ENCODE data around the gene ATP7A.
"Not testable (repeated sequence)": the region's sequence is repeated elsewhere in the genome, so short reads cannot be mapped to it uniquely, and the experiment has no call there.

The ATP7A gene

DNA sequence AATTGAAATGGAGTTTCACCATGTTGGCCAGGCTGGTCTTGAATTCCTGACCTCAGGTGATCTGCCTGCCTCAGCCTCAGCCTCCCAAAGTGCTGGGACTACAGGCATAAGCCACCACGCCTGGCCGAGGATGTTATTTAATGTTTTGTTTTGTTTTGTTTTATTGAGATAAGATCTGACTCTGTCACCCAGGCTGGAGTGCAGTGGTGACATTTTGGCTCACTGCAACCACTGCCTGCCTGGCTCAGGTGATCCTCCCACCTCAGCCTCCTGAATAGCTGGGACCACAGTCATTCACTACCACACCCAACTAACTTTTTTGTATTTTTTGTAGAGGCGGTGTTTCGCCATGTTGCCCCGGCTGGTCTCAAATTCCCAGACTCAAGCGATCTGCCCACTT lies 34.5 kb downstream of the ATP7A start:
- not testable (repeated sequence) for DNase-seq (ENCODE audit: low read depth, low spot score)

DNA sequence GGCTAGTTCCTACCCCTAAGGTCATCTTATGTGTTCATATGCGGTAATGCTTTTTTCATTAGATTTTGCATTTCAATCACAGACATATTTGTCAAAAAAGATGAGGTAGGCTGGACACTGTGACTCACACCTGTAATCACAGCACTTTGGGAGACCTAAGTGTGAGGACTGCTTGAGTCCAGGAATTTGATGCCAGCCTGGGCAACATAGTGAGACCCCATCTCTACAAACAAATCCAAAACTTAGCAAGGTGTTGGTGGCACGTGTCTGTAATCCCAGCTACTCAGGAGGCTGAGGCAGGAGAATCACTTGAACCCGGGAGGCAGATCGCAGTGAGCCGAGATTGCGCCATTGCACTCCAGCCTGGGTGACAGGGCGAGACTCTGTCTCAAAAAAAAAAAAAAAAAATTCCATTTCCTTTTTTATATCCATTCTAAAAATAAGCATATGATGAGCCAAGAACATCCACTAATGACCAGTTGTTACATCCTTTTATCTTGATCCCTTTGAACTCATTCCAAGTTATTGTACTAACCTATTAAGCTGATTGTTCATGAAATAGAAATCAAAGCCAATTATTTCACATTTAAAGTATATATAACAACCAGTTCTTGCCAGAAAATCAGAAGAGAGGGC lies 35.5 kb downstream of the ATP7A start:
- DNase-seq (ENCODE audit: low read depth, low spot score), result no peak

DNA sequence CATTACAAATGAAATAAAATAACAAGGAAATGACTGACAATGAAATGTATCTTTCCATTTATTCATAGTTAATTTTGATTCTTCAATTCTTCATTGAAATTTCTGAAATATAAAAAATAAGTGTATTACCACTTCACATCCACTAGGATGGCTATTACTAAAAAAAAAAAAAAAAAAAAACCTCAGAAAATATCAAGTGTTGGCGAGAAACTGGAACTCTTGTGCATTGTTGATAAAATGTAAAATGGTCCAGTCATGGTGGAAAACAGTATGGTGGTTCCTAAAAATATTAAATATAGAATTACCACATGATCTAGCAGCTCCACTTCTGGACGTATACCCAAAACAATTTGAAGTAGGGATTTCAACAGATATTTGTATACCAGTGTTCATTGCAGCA lies 36.1 kb downstream of the ATP7A start:
- DNase-seq (ENCODE audit: low read depth, low spot score), result no peak

DNA sequence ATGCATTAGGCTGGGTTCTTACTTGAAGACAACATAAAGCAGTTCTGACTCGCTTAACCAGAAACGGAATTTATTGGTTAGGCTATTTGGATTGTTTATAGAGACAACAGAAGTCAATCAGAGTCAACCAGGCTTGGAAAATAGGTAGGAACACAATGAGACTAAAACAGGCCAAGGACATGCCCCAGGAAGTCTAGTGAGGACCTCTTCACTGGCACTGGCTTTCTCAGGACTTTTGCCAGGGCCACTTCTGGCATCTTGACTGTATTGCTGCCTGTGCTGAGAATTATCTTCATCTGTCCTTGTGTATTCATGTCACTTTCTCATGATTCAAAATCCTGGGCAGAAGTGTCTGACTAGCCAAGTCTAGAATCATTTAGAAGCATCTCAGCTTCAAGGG lies 39.3 kb downstream of the ATP7A start:
- peak; percentile 4 for DNase-seq (ENCODE audit: low read depth, low spot score)

DNA sequence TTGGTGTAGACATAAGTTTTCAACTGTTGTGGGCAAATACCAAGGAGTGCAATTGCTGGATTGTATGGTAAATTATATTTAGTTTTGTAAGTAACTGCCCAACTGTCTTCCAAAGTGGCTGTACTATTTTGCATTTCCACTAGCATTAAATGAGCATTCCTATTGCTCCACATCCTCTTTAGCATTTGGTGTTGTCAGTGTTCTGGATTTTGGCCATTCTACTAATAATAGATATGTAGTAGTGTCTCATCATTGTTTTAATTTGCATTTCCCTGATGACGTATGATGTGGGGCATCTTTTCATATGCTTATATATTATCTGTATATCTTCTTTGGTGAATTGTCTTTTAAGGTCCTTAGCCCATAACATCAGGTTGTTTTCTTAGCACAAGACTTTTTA lies 41.7 kb downstream of the ATP7A start:
- DNase-seq (ENCODE audit: low read depth, low spot score), result no peak

DNA sequence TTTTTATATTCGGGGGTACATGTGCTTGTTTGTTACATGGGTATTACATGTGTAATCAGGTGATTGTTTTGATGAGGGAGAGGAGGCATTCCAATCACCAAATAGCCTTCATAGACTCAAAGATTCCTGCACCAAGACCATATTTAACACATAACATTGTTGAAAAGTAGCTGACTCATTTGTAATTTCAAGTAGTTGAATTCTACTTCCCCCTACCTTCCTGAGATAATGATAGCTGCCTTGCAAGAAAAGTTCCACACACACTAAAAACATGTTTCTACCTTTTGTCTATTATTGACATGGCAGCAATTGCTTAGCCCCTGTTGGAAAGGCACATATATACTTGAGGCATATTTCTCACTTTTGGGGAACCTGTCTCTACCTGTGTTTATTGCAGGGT lies 42.8 kb downstream of the ATP7A start:
- DNase-seq (ENCODE audit: low read depth, low spot score), result no peak

DNA sequence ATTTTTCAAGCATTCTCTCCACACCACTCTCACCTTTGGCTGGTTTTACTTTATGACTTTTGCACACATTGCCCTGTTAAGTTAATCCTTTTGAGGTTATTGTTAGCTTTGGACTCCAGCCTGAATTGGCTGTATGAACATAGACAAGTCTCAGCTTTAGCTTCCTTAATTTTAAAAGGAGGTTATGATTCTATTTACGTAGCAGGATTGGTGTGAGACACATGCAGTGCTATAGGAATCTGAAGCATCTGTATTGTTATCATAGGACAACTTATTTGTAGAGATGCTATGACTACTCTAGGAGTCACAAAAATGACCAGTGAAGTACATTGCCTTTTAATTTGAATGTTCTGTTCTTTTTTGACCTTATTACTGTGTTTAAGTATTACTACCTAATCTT lies 43.2 kb downstream of the ATP7A start:
- DNase-seq (ENCODE audit: low read depth, low spot score), result no peak

DNA sequence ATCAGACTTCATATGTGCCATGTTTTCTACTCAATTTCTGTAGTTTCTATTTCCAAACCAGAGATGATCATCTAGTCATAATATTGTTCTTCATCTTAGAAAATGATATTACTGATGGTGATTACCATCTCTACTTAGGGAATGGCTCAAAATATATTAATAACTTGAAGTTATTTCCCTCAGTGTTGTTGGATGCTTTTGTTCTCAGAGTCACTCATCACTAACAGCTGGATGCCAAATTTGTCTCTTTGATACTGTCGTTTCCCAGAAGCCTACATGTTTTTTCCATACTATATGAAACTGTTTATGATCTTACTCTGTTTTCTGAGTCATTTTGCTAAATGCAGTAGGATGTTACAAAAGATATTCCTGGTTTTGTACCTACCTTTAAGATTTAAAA lies 50.1 kb downstream of the ATP7A start:
- no peak for DNase-seq (ENCODE audit: low read depth, low spot score)

DNA sequence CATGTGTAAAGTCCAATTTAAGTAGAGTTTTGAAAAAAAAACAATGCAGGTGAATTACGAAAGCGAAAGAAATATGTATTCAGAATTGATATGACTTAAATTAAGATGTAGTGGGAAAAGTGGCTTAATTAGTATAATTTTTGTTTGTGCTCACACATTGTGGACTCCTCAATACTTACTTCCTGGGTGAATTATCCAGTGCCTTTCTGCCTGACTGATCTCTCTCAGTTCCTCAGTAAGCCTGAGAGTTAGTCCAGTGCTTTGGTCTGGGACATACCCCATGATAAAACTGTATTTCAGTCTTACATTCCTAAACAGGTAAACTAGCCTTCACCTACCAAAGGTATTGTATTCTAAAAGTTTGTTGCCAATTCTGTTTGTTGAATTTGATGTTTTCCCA lies 50.6 kb downstream of the ATP7A start:
- no peak for DNase-seq (ENCODE audit: low read depth, low spot score)

DNA sequence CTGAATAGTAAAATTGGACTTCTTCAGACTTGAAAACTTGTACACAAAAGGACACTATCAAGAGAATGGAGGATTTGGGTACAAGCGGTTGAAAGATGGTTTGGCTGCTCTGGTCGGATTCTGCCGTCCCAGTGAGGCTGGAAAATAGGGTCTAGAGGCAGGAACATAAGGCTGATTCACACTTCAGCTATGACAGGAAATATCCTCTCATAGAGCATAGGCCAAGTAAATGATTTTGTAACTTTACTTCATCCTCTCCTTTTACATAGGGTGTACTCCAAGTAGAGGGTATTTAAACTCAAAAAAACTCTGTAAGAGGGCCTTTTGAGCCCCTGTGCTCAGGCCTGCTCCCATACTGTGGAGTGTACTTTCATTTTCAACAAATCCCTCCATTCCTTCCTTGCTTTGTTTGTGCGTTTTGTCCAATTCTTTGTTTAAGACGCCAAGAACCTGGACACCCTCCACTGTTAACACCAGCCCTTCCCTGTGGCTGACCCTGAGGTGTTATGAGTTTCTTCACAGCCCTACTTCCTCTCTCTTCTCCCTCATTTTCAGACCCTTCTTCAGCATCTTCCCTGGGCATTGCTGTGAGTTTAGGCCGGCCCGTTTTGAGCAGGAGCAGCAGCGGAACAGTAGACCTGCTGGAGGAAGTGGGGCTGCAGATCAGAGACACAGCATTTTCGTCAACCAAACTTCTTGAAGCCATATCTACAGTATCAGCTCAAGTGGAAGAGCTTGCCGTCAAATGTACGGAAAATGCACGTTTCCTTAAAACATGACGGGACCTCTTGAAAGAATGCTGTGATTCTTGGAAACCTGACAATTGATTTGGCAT lies 51.8 kb downstream of the ATP7A start:
- DNase-seq (ENCODE audit: low read depth, low spot score), result no peak

DNA sequence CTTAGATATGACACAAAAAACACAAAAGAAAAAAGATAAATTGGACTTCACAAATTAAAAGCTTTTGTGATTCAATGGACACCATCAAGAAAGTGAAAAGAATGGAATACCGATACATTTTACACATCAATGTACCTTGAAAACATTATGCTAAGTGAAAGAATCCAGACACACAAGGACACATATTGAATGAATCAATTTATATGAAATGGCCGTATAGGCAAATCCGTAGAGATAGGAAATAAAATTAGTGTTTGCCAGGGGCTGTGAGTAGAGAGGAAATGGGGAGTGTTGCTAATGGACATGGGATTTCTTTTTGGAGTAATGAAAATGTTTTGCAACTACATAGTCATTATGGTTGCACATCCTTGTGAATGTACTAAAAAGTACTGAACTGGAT lies 55.9 kb downstream of the ATP7A start:
- DNase-seq (ENCODE audit: low read depth, low spot score), result no peak

DNA sequence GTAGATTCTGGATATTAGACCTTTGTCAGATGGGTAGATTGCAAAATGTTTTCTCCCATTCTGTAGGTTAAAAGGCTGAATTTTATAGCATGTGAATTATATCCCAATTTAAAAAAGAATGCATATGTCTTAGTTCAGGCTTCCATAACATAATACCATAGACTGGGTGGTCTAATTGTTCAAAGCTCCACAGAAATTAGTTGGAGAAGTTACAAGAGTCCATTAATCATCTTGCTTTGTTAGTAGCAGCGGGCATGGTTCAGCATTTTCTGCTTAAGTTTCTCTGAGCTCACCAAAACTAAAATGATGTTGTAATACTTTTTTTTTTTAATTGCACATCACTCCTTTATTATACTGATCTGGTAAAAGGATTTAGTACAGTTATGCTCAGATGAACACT lies 57.1 kb downstream of the ATP7A start:
- DNase-seq (ENCODE audit: low read depth, low spot score), result no peak

DNA sequence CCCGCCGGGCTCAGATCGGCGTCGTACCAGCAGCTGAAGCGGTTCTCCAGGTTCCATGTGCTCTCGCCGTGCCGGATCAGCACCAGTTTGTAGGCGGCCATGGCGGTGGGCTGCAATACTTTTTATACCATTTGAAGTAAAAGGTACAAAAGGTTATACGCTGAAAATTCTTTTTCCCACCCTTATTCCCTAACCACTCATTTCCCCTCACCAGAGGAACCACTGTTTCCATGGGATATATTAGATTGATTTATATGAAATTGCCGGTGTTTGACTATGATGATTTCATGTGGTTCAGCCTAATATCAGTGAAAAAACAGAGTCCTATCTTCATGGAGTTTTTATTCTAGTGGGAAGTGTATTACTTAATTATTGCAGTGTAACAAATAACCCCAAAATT lies 59.0 kb downstream of the ATP7A start, which contains the start of gene PGAM4:
Gene PGAM4 (minus strand): TSS at position 101 of the 400 bp plus-strand sequence. CDS start 0 bp downstream, at position 101.
- no peak for DNase-seq (ENCODE audit: low read depth, low spot score)

DNA sequence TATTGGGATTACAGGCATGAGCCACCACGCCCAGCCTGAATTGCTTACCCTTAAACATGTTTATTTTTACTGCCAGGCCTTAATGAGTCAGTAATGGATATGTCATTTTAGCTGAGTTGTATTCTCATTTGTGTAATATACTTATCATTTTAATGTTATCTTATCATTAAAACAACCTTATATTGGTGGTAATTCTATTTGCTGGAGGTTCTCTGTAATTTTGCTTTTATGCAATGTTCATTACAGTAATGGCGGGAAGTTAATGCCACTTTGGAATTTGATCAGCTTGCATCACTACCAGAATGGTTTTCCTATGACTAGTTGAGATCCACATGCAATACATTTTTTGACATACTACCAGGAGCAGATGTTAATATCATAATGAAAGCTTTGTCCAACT lies 65.3 kb downstream of the ATP7A start:
- DNase-seq (ENCODE audit: low read depth, low spot score), result no peak

DNA sequence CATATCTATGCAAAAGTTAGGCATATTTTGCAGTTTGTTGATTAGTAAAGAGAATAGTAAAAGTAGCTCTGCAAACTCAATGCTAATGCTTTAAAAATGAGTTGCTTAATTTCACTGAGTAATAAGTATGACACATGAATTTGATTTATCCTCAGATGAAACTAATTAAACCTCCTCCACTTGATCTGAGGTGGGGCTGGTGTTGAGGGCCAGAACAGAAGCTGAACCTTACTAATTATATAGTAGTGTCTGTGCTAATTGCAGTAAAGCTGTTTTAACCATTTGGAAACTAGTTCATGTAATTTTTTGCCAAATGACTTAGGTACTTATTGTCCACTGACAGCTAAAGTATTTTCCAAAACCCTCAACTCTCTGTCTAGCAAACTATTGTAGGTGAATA lies 66.6 kb downstream of the ATP7A start:
- no peak for DNase-seq (ENCODE audit: low read depth, low spot score)

DNA sequence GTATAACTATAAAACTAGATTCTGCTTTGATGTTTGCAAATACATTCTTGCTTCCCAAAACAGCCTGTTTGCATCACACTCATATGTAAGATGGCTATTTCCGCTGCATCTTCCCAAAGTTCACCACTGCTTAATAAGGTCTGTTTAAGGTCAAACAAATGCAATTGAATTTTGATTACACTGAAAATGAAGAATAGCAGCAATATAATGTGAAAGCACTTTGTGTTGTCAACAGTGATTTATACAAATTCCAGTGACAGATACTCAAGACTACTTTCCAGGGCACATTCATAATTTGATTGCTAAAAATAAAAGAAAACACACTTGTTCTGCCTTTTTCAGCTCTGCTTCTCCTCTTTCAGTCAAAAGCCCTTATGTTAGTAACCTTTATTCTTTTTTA lies 67.0 kb downstream of the ATP7A start:
- no peak for DNase-seq (ENCODE audit: low read depth, low spot score)

DNA sequence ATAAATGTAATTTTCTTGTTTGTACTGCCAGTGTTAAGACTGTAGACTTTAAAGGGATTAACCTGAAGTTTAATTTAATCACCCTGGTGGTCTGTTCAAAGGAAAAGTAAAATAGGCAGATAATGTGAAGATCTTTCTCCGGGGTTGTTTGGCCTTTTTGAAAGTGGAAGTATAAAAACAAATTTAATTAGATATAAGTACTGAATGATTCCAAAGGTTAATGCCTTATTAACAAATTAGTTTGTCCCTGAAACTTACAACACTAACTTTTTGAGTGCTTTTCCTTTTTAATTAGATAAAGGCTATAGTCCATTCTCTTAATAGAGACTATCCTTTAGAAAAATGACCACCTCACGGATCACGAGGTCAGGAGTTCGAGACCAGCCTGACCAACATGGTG lies 69.4 kb downstream of the ATP7A start:
- DNase-seq (ENCODE audit: low read depth, low spot score), result no peak

DNA sequence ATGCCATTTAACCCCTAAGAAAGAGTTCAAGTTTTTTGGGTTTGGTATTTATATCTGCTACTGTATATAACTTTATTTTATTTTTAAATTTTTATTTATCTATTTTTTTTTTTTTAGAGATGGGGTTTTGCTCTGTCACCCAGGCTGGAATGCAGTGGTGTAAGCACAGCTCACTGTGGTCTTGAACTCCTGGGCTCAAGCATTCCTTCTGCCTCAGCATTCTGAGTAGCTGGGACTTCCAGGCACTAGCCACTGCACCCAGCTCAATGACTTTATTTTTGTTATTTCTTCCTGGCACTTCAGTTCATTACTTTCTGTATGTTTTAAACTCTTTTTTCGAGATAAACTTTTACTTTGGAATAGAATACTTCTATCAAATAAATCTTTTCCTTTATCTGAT lies 101.4 kb downstream of the ATP7A start:
- no peak for DNase-seq (ENCODE audit: low read depth, low spot score)

DNA sequence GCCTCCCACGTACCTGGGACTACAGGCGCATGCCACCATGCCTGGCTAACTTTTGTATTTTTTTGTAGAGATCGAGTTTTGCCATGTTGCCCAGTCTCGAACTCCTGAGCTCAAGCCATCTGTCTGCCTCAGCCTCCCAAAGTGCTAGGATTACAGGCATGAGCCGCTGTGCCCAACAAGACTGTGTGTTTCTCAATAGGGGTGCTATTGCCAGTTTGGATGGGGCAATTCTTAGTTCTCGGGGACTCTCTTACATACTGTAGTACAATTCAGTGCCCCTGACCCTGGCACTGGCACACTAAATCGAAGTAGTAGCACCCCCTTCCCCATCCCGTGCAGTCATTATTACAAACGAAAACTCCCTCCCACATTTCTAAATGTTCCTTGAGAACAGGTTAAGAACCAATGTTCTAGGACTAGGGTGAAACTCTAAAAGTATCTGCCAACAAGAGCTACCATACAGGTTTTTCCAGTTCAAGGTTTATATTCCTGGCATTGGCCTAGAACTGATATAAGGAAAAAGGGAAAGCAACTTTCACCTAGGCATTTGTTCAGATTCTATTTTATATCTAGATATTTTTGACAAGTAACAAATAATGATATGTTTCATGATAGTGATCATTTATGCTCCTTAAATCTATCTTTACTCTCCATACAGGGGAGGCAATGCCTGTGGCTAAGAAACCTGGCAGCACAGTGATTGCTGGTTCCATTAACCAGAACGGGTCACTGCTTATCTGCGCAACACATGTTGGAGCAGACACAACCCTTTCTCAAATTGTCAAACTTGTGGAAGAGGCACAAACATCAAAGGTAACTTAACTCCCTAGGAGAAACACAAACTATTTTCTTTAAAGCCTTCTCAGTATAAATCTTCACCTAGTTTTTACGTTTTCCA lies 109.3 kb downstream of the ATP7A start:
- peak; percentile 2 for DNase-seq (ENCODE audit: low read depth, low spot score)

DNA sequence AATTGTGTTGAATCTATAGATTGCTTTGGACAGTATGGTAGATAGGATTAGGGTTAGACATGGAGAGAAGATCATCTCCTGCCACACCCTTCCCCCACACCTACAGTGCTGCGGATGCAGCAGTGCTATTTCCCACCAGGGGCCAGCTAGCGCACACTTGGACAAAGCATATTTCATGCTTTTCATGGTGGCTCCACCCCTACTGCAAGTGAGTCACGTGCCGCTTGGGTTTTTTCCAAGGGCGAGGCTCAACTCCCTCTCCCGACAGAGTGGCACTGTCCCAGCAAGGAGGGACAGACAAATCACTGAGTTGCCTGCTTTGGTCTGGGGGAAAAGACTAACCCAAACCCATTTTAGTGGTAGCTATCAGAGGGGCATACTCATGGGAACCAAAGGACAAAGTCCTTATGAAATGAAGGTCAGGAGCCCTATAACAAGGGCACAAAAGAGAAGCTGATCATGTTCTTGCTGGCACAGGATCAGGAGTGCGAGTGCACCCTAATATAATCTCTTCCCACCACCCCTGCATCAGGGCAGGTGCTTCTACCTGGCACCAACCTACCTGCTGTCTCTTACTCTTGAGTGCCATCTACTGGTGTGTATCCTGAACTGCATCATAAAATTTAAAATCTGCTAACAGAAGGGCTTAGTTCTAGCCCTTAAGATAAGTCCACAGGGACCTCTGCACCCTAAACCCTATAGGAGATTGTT lies 114.0 kb downstream of the ATP7A start:
- peak; percentile 57 for DNase-seq (ENCODE audit: low read depth, low spot score)

DNA sequence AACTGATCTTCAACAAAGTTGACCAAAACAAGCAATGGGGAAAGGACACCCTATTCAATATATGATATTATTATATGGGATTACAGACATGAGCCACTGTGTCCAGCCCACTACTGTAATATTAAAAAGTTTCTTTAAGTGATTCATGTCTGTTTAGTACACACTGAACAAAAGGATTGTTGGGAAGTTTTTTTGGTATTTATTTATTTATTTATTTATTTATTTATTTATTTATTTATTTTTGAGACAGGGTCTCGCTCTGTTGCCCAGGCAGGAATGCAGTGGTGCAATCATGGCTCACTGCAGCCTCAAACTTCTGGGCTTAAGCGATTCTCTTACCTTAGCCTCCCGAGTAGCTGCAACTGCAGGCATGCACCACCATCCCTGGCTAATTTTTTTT lies 117.3 kb downstream of the ATP7A start:
- DNase-seq (ENCODE audit: low read depth, low spot score), result no peak

DNA sequence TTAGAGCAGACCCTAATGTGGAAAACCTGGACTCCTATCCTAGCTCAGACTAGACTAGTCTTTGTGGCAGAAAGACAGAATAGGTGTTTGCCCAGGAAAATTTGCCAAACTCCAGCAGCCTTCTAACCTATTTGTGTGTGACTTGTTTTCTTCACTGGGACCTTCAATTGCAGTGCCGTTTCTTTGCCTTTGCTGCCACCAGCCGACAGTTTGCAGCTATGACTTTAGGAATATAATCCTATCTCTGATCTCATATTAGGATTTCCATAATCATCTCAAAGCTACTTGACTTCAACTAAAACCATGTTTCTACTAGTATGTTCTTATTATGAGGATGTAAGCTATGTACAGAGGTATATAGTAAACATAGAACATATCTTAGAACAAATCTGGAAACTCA lies 119.2 kb downstream of the ATP7A start:
- DNase-seq (ENCODE audit: low read depth, low spot score), result peak; percentile 23
